CD4-positive, alpha-beta T cell treated with Interleukin-15 for 1 hour (primary cell): ENCODE measurements around the gene SLC6A17.

Experiments
- DNase-seq: peaks from one replicate; pipeline ENCODE4 v3.0.0-alpha.2; 2020

SLC6A17 gene

GRCh38 chr1:110224240-110224995, 74.1 kb downstream of the SLC6A17 start:
- no peak for DNase-seq

GRCh38 chr1:110225212-110225611, 74.9 kb downstream of the SLC6A17 start:
- DNase-seq, result no peak

- no peak for DNase-seq
Measured at GRCh38 chr1:110225756-110226404, 75.6 kb downstream of the SLC6A17 start.

GRCh38 chr1:110227774-110228173, 77.5 kb downstream of the SLC6A17 start:
- no peak for DNase-seq

- DNase-seq, result no peak
Measured at GRCh38 chr1:110228381-110228780, 78.1 kb downstream of the SLC6A17 start.

GRCh38 chr1:110228869-110229268, 78.6 kb downstream of the SLC6A17 start:
- DNase-seq, result no peak

- DNase-seq, result no peak
Measured at GRCh38 chr1:110229348-110230001, 79.2 kb downstream of the SLC6A17 start.

GRCh38 chr1:110230381-110231199, 80.3 kb downstream of the SLC6A17 start:
- DNase-seq, result no peak

GRCh38 chr1:110233861-110234260, 83.6 kb downstream of the SLC6A17 start:
- DNase-seq, result no peak

GRCh38 chr1:110234691-110235090, 84.4 kb downstream of the SLC6A17 start:
- no peak for DNase-seq

GRCh38 chr1:110235181-110235833, 85.0 kb downstream of the SLC6A17 start:
- no peak for DNase-seq

- DNase-seq, result peak; percentile 35
Measured at GRCh38 chr1:110235834-110236682, 85.8 kb downstream of the SLC6A17 start.

GRCh38 chr1:110237386-110238152, 87.3 kb downstream of the SLC6A17 start:
- peak; percentile 16 for DNase-seq

- DNase-seq, result no peak
Measured at GRCh38 chr1:110239441-110240430, 89.4 kb downstream of the SLC6A17 start.

- DNase-seq, result no peak
Measured at GRCh38 chr1:110240476-110241210, 90.3 kb downstream of the SLC6A17 start.

- no peak for DNase-seq
Measured at GRCh38 chr1:110241516-110241915, 91.2 kb downstream of the SLC6A17 start.

GRCh38 chr1:110242062-110242461, 91.8 kb downstream of the SLC6A17 start:
- DNase-seq, result no peak

GRCh38 chr1:110242731-110243130, 92.4 kb downstream of the SLC6A17 start:
- DNase-seq, result no peak

GRCh38 chr1:110243146-110243545, 92.9 kb downstream of the SLC6A17 start:
- DNase-seq, result no peak
